Ecto neural progenitor cell (in vitro differentiated cells): Measurements from ENCODE around the gene AKT3.
"Not testable (repeated sequence)": the region's sequence is repeated elsewhere in the genome, so short reads cannot be mapped to it uniquely, and the experiment has no call there.

Experiments
- DNase-seq: peaks from one replicate; pipeline ENCODE4 v3.0.0-alpha.2; 2018; ENCODE audit warnings: low spot score

AKT3 gene

GRCh38 chr1:243783714-243784113 lies 66.3 kb downstream of the AKT3 start:
- DNase-seq, result no peak

DNA sequence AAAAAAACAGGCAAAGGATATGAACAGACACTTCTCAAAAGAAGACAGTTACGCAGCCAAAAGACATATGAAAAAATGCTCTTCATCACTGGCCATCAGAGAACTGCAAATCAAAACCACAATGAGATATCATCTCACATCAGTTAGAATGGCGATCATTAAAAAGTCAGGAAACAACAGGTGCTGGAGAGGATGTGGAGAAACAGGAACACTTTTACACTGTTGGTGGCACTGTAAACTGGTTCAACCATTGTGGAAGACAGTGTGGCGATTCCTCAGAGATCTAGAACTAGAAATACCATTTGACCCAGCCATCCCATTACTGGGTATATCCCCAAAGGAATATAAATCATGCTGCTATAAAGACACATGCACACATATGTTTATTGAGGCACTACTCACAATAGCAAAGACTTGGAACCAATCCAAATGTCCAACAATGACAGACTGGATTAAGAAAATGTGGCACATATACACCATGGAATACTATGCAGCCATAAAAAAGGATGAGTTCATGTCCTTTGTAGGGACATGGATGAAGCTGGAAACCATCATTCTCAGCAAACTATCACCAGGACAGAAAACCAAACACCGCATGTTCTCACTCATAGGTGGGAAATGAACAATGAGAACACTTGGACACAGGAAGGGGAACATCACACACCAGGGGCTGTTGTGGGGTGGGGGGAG lies 77.5 kb downstream of the AKT3 start:
- not testable (repeated sequence) for DNase-seq

- DNase-seq, result no peak
These were observed 79.2 kb downstream of the AKT3 start for GRCh38 chr1:243770860-243771259.

DNA sequence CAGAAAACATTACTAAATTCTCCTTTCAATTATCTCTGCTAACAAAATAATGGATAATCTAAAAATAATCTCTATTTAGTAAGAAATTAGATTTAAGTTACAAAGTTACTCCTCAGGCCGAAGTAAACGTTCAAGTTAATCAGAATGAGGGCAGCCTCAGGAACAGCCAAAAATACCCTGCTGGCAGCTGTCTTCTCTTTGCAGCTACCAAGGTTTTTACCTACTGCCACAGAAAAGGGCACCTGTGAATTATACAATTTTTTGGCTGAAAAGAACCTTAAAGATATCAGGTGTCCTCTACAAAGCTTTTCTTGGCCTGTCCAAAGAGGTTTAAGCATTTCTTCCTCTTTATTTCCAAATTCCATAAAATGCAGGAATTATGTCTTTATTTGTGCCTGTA lies 84.4 kb downstream of the AKT3 start:
- no peak for DNase-seq

DNA sequence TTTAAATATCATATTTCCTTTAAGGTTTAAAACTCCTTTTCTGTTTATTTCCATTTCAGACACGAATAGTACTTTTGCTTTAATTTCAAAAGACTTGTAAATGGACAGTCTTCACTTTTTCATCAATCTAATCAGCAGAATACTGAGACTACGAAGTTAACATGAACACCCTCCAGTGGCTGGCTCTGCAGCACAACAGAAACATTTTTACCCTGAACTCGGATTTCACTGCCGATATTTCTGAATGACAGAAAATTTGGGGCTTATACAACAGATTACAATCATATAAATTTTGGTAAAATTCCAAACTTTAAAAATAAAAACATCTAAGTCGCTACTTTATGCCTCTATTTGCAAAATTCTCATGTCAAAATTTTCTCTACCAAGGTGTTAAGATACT lies 86.2 kb downstream of the AKT3 start:
- DNase-seq, result no peak

DNA sequence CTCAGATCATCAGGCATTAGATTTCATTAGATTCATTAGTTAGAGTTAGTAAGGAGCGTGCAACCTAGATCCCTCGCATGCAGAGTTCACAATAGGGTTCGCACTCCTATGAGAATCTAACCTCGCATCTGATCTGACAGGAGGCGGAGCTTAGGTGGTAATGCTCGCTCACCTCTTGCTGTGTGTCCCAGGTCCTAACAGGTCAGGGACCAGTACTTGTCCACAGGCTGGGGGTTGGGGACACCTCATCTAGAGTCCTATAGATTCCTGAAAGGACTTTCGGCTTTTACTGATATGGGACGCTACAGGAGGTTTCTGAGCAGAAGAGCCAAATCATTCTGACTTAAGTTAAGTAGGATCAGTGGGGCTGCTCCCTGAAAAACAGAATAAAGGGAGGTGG lies 91.4 kb downstream of the AKT3 start:
- DNase-seq, result no peak

DNA sequence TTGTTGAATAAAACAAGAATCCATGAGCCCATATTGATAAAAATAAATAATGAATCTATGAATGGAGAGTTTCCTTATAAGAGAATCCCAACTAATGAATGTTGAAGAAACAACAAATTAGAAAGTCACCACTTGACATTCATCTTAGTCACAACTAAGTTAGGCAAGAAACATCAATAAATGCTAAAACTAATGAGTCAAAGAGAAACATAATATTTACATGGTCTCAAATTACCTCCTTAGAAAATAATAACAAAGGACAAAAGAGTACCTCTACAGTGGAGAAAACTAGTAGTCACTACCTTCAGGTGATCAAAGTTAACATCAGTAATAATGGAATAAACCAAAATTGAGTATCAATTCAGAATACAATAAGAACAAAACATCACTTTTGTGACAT lies 93.5 kb downstream of the AKT3 start:
- no peak for DNase-seq

GRCh38 chr1:243754348-243754747 lies 95.7 kb downstream of the AKT3 start:
- DNase-seq, result no peak

DNA sequence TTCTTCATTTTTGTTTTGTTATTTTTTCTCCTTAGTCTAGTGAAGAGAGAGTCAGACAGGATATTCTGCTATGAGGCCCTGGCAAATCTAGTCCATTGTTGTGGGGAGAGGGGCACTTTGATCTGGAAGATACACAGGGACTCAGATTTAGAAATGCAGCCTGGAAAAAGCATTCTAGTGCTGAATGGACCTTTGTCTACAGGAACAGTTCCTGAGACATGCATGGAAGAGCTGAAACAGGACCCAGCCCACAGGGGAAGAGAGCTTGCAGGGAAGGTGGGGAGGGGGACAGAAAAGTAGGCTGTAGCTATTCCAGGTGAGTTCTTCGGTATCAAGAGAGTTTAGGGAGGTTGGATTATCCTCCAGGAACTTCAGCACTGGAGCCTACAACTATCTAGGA lies 98.5 kb downstream of the AKT3 start:
- DNase-seq, result no peak

- DNase-seq, result no peak
These were observed 101.2 kb downstream of the AKT3 start for GRCh38 chr1:243748706-243749283.

- DNase-seq, result no peak
These were observed 101.8 kb downstream of the AKT3 start for GRCh38 chr1:243748227-243748626.

DNA sequence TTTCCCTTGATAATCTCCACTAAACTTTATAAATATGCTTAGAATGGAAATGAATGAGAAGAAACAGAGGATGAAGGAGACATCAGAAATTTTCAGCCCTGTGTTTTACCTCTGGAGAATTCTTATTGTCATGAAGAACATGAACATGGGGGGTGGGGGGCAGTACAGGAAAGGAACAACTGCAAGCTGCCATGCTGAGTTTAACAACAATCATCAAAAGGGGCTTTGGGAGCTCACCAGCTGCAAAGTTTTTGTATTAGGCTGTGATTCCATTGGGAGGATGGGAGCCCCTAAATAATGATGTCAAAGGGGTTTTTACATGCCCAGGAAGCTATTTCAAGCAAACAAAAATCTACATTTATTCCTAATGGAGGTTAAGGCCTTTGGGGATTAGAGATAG lies 103.3 kb downstream of the AKT3 start:
- no peak for DNase-seq

- no peak for DNase-seq
These were observed 104.7 kb downstream of the AKT3 start for GRCh38 chr1:243745356-243745755.

DNA sequence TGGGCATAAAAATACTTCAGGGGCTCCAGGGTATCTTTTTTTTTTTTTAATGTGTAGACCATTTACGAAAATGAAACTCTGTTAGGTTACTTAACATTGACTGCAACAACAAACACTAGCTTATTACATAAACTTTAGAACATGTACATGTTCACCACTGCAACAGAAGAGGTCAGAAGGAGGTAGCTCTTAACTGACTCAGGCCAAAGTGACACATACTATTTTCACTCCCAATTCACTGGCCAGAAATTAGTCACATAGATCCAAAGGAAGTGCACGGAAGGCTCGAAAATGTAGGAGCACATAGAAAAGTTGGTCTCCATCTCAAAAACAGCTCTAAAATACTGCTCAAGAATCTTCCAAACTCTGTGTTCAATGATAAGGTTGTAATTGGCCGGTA lies 107.2 kb downstream of the AKT3 start:
- no peak for DNase-seq

DNA sequence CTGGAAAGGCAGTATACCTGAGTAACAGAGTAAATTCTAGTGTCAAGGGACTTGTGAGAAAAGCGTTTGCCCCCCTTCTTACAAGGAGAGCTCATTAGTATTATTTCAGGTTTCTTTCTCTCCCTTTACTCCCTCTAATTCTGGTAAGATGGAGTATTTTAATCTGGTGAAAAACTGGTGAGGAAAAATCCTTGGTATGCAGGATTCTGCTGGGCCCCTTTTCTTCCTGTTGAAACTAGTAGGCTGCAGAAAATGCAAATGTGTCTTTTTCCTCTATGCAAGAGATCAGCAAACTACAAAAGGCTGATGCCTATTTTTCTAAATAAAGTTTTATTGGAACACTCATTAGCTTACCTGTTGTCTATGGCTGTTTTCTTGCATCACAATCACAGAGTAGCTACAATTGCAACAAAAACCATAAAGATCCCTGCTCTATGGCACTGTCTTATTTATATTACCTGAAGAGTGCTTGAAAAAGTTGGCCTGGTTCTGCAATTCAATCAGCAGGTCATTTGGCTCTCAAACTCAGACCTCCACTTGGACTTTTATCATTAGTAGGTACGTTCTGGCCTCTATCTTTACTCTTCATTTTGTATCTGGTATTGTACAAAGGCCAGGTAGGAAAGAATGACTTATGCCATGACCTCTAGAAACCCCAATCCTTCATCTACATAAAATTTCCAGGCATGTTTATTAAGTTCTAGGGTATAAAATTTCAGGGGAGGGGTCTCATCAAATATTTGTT lies 109.6 kb downstream of the AKT3 start:
- DNase-seq, result no peak

DNA sequence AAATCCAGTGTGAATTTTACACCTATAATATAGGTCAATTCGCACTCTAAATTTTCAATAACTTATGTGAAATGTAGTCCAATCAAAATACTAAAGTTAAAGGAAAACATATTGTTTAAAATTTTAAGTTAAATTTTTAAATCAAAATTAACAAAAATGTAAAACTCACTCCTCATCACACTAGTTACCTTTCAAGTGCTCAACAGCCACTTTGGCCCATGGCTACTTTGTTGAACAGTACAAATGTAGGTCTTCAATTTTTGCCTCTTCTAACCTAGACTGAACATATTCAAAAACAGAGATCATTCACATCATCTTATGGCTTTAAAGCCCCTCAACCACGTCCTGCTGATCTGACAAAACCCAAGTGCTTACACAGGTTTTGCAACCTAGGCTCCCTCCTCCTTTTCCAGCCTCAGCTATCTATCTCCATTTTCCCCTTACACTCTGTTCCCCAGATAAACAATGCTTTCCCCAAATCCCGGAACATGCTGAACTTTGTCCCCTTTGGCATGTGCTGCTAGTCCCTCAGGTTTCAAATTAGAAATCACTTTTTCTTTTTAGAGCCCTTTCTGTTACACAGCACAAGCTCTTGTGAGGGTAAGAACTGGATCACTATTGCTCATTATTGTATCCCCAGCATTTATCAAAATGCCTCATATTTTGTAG lies 110.6 kb downstream of the AKT3 start:
- no peak for DNase-seq

DNA sequence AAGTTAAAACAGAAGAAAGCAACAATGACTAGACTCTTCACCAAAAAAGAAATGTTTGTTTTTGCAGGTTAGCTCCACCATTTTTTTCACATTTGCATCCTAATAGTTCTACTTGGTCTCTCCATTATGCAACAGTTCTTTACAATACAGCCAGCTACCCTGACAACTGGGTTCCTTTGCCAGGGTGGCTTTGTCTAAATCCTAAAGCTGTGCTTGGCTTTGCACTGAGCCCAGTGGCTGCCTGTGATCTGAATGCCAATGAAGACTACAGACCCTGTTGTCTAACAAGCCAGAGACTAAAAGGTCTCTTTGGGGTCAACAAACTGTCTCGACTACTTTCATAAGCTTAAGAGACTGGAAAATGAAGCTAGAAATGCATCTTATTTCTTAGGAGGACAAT lies 112.0 kb downstream of the AKT3 start:
- DNase-seq, result no peak

DNA sequence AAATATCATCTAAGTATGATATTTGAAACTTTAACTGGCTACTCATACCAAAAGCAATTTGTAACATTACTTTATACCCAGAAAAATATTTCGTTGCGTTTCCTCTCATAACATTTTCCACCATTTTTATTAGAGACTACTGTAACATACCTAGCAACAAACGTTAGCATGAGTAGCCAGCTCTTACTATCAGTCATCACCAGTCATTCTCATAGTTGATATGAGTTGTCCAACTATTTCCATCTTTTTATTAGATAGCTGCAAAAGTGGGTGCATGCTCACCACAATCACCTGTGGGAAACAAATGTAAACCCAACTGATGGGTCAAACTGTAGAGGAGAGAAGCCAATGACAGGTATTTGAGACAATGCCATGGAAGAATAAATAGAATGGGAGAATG lies 114.6 kb downstream of the AKT3 start:
- DNase-seq, result no peak

- DNase-seq, result no peak
These were observed 115.7 kb downstream of the AKT3 start for GRCh38 chr1:243734308-243734695.

DNA sequence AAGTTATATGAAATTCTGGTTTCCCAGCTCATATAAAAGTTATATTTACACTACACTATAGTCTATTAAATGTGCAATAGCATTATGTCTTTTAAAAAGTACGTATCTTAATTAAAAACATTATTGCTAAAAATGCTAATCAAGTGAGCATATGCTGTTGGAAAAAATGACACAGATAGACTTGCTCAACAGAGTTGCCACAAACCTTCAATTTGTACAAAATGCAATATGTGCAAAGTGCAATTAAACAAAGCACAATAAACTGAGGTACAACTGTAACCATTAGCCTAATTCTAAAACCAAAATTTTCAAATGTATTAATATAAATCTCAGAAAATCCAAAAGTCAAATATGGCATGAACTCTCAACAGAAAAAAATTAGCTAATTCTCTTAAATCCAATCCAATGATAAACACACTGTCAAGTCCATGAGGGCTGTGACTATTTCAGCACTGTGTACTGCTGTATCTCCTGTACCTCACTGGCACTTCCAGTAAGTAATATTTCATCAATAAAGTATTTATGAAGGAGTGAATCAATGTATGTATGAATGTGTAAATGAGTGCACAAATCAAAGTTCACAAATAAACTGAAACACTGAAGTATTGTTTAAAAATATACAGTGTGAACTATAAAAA lies 116.3 kb downstream of the AKT3 start:
- no peak for DNase-seq

- DNase-seq, result no peak
These were observed 117.4 kb downstream of the AKT3 start for GRCh38 chr1:243732637-243733036.

GRCh38 chr1:243731974-243732625 lies 117.9 kb downstream of the AKT3 start:
- no peak for DNase-seq
